ENCODE results near the gene VAMP8. TPM values are rescaled to one million over a fixed set of nuclear protein-coding genes. Genes with fewer than 3 reads are reported as not detected.
"Not testable (repeated sequence)": the region's sequence is repeated elsewhere in the genome, so short reads cannot be mapped to it uniquely, and the experiment has no call there.

Gene VAMP8
- total RNA-seq, 1 donor from 2014 or later: 16.9 TPM

DNA sequence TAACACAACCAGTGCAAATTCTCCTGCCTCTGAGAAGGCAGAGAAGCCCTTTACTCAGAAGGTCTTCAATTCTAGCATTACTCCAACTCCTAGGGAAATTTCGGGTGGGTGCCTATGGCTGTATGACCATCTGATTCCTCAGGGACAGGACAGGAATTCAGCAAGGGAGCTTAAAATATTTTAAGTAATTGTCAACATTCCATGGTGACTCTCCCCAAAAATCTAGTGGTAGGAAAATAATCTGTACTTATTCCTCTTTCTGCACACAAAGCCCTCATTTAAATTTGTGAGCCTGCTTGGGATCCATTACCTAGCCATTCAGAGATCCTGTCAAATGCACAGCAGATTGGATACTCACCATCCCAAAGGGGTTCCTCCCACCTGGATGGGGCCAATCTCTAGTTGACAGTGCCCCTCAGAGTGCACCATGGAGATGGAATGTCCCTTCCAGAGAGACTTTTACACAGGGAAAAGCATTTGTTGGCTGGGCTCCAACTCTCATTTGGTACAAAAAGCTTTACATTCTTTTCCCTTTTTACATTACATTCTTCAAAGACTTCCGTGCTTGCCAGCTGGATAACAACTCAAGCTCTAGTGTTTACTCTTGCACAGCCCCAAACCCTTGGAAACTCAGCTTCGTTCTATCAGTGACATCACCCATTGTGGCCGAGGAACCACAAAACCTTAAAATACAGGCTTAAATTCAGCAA lies 28.2 kb downstream of the VAMP8 start:
- intact Hi-C loops (cut with DNase I): no loop called here
- DNase-seq (no peak), ATAC-seq (ENCODE audit: poor library complexity) (no peak)

DNA sequence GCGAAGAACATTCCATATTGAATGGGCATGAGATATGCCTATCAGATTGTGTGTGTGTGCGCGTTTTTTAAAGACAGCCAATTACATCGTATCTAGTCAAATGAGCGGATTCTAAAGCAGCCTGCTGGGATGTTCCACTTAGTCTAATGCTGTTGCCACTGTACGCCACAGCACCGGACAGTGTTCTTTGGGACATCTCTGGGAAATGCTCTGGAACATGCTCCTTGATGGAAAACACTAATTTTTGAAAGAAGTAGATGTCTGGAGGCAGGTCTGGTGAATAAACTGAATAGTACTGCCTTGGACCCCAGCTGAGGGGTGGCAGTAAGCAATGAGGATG lies 28.7 kb downstream of the VAMP8 start:
- ATAC-seq (ENCODE audit: poor library complexity) (no peak), DNase-seq (no peak)
- intact Hi-C loops (cut with DNase I): no loop called here

DNA sequence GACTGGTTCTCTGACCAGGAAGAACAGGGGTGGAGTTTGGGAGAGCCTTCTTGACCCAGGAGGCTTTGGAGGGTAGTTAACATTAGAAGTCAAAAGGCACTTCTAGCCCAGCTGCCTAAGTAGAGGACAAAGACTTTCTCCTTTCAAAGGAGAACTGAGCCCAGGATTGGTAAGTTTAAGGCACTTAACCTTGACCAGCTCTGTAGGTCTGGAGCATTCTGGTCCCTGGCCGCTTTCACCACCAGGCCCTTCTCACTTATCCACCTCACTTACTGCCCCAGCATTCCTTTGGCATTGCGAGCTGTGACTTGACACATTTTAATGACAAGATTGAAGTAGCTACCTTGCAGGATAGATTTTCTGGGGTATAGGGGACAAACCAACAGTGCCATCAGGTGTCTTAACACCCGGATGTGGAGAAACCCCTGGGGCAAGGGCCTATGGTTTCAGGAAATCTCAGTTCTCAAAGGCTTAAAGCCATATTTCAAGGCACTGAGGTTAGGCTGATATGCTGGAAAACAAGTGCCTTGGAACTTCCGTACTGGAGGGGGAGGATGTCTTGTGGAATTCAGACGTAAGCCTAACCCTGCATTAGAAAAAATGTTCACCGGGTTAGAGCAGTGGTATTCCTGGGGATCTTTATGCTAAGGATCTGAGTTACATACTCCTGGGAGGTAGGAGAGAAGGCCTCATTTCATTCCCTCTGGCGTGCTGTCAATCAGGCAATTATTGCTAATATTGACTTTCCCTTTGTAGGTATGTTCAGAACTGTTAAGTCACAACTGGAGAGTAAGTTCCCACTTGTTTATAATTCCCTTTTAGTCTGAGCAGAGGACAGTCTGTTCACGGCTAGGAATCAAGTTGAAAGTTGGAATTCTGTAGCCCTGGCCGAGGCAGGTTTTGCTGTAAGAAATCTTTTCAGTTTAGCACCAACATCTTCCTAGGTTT lies 30.2 kb downstream of the VAMP8 start:
- intact Hi-C loops (cut with DNase I): no loop called here
- ATAC-seq (ENCODE audit: poor library complexity) (no peak), DNase-seq (no peak)

DNA sequence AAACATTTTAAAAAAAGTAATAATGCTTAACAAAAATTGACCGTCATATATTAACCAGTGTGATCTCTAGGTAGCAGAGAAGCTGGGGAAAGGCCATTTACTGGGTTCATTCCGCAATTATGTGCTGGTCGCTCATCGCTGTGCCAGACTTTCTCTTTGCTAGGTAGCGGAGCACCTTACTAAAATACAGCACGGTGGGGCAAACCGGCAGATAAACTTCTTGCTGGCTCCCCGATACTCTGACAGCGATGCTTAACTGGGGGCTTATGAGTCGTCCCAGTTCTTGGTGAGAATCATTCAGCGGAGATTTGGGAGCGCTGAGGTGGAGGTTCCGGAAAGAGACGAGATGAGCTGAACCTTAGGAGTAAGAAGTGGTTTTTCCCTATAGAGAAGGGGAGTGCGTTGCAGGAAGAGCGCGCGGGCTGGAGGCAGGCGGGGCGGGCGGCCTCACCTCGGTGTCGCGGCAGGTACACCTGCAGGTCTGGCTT lies 33.9 kb downstream of the VAMP8 start:
- DNase-seq: no peak
- intact Hi-C loops (cut with DNase I): no loop called here
- peak; percentile 3 for ATAC-seq (ENCODE audit: poor library complexity)

DNA sequence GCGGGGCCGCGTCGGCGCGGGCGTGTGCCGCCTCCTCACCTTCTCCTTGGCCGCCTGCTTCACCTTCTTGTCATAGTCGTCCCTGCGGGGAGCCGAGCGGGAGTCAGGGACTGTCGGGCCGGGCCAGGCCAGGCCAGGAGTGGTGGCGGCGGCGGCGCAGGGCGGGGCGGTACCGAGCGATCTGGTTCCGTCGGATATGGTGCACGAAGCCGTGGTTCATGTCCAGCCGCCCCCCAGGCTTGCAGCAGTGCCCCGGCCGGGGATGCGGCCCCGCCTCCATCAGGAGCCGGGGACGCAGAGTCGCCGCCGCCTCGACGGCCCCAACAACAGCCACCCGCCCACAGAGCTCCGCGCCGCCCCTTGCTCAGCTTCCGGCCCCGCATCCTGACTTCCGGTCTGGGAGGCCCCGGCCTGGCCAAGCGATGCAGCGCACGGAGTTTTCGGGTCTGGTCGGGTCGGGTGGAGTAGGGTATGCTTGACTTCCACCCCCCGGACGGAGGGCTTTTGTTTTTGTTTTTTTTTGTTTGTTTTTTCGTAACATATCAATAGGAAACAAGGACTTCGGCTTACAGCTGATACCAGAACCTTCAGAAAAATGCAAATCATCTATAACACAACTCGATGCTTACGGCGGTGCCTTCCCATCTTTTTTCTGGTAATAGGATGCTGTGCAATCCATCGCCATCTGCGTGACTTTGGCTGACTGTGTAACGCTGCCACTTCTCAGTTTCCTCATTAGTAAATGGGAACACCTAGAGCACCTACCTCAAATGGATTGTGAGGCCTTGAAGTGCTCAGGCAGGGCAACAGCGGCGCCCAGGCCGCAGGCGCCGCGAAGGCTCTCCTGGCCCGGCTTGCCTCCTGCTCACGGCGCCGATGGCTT lies 34.6 kb downstream of the VAMP8 start, which contains the start of gene C2orf68:
Gene C2orf68 (minus strand): TSS at position 362 of the 883 bp plus-strand sequence. CDS start 82 bp downstream, at position 280.
- intact Hi-C loops (cut with DNase I): no loop called here
- DNase-seq (peak; percentile 95), ATAC-seq (ENCODE audit: poor library complexity) (peak; percentile 86)

DNA sequence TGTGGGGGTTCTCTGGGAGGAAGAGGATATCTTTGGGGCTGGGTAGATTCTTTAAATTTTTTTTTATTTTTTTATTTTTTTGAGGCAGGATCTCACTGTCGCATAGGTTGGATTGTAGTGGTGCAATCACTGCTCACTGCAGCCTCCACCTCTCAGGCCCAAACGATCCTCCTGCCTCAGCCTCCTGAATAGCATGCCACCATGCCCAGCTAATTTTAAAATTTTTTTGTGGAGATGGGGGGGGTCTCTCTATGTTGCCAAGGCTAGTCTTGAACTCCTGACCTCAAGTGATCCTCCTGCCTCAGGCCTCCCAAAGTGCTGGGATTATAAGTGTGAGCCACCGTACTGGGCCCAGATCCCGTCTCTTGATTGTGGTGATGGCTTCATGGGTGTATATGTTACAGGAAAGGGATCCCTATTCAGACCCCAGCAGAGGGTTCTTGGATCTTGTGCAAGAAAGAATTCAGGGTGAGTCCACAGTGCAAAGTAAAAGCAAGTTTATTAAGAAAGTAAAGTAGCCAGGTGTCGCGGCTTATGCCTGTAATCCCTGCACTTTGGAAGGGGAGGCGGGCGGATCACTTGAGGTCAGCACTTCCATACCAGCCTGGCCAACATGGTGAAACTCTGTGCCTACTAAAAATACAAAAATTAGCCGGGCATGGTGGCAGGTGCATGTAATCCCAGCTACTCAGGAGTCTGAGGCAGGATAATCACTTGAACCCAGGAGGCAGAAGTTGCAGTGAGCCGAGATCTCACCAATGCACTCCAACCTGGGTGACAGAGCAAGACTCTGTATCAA lies 36.5 kb downstream of the VAMP8 start:
- DNase-seq: no peak
- no peak for ATAC-seq (ENCODE audit: poor library complexity)
- intact Hi-C loops (cut with DNase I): no loop called here

DNA sequence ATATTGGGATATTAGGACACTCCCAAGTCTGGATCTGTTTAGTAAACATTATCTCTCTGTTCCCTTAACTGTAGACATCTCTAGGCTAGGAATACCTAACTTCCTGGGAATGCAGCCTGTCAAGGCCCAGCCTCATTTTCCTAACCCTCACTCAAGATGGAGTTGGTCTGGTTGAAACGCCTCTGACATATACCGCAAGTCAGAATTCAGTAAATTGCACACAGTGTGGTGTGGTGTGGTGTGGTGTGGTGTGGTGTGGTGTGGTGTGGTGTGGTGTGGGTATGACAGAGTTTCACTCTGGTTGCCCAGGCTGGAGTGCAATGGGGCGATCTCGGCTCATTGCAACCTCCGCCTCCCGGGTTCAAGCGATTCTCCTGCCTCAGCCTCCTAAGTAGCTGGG lies 37.4 kb downstream of the VAMP8 start:
- DNase-seq; intact Hi-C loops (cut with DNase I): not testable (repeated sequence)

DNA sequence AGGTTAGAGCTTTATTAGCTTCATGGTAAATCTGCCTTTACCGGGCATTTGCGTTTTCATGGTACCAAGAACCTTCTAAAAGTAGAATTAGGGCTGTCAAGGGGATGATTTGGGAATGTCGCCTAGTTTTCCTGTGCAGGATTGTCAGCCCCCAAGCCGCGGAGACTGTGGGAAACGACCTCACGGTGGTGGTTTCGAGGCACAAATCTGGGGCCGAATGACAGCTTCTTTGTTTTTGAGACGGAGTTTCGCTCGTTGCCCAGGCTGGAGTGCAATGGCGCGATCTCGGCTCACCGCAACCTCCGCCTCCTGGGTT lies 38.0 kb downstream of the VAMP8 start:
- intact Hi-C loops (cut with DNase I): no loop called here
- ATAC-seq (ENCODE audit: poor library complexity) (no peak), DNase-seq (no peak)

More for the DNA sequence above, 37.4 kb downstream of the VAMP8 start:
- not testable (repeated sequence) for ATAC-seq (ENCODE audit: poor library complexity)

DNA sequence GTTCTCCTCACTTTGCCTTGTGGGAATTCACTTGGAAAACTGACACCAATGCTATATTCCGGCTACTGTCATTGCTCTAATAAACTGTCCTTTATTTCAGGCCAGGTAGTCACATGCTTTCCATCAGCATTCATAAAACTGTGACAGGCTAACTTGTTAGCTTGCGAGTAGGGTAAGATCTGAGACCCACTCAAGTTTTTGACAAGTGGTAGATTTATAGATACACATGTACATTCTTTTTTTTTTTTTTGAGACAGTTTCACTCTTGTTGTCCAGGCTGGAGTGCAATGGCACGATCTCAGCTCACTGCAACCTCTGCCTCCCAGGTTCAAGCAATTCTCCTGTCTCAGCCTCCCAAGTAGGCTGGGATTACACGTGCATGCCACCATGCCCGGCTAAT lies 40.3 kb downstream of the VAMP8 start:
- intact Hi-C loops (cut with DNase I); DNase-seq; ATAC-seq (ENCODE audit: poor library complexity): not testable (repeated sequence)

DNA sequence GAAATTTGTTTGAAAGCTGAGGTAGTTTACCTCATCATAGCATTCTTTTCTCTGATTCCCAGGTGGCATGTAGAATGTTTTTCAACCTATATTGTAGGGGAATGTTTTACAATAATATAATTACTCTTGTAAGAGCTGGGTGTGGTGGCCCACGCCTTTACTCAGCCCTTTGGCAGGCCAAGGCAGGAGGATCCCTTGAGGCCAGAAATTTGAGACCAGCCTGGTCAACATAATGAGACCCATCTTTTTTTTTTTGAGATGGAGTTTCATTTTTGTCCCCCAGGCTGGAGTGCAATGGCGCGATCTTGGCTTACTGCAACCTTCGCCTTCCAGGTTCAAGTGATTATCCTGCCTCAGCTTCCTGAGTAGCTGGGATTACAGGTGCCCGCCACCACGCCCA lies 42.2 kb downstream of the VAMP8 start:
- ATAC-seq (ENCODE audit: poor library complexity) (no peak), DNase-seq (no peak)
- intact Hi-C loops (cut with DNase I): no loop called here

DNA sequence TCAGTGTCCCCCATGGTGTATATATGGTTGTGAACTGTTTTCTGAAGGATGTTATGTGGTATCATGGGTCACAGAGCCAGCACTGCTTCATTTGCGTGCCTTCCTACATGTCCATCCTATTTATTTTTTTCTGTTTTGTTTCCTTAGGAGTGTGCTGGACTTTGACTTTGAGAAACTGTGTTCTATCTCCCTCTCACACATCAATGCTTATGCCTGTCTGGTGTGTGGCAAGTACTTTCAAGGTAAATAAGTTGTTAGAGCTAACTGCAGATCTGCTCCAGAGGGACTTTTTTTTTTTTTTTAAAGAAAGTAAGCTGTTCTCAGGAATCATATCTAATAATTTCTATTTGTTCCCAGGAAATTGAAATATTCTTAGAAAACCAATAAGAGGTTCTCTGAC lies 44.0 kb downstream of the VAMP8 start:
- intact Hi-C loops (cut with DNase I): no loop called here
- DNase-seq (no peak), ATAC-seq (ENCODE audit: poor library complexity) (no peak)

DNA sequence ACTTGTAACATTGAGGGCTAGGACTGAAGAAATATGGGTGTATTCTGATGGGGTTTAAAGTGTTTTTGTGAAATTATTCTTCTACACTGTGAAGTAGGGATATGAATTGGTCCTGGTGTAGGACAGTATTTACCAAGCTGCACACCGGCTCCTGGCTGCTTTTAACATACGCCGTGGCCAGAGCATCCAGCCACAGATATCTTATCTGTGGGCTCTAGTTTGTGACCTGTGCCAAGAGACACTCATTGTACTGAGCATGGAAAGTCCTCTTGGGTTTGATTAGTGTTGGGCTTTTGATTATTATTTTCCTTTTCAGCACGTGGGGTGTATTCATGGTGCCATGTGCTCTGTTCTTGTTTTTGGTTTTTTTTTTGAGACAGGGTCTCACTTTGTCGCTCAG lies 46.6 kb downstream of the VAMP8 start:
- peak; percentile 85 for ATAC-seq (ENCODE audit: poor library complexity)
- intact Hi-C loops (cut with DNase I): no loop called here
- no peak for DNase-seq

DNA sequence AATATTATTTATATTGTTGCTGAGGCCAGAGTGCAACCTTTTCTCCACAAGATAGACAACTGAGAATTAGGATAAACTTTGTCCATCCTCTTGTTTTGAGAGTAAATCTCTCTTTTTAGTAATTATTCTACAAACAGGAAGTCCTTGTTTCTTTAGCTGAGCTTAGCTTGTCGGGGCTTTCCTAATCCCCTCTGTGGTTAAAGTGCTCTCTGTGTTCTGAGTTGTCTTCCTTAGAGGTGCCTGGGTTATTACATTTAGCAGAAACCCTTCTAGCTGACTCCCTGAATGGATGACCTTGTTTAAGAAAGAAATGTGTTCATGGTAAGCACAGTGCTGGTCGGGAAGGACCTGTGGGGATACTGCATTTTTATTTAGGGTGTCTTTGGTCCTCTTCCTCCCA lies 51.3 kb downstream of the VAMP8 start:
- no peak for DNase-seq
- no peak for ATAC-seq (ENCODE audit: poor library complexity)
- intact Hi-C loops (cut with DNase I): no loop called here

DNA sequence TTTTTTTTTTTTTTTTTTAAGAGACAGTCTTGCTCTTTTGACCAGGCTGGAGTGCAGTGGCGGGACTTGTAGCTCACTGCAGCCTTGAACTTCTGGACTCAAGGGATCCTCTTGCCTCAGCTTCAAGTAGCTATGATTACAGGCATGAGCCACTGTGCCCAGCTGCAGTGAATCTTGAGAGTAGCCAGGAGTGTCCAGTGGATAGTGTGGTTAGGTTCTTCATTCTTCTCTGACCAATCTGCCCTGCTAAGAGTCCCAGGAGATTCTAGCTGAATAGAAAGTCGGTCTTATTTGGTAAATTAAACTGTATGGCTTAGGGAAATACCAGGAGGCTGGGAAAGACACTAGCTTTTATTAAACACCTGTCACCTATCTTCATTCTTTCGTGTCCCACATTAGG lies 53.9 kb downstream of the VAMP8 start:
- intact Hi-C loops (cut with DNase I): no loop called here
- ATAC-seq (ENCODE audit: poor library complexity) (no peak), DNase-seq (no peak)

All from Right ventricle myocardium superior (tissue), 1 donor.